ENCODE measurements around the gene CCDC149. TPM values are rescaled to one million over a fixed set of nuclear protein-coding genes. Genes with fewer than 3 reads are reported as not detected.

The CCDC149 gene
- total RNA-seq, 1 experiment from 2014 or later, result 8.9 TPM

DNA sequence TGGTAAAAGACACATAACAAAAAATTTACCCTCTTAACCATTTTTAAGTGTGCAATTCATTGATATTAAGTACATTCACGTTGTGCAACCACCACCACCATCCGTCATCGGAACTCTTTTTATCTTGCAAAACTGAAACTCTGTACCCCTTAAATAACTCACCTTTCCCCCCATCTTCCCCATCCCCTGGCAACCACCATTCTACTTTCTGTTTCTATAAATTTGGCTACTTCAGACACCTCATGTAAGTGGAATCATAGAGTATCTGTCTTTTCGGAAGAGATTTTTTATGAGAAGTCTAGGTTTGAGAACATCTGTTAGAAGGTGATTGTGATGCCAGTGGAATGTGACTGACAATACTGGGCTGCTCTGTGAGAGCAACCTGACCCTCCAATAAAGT lies 39.8 kb upstream of the CCDC149 start:
- no peak for DNase-seq
- Mint-ChIP-seq H3K36me3 (ENCODE audit: insufficient read depth, unreplicated experiment) (no peaks in the 10 kb centered on the region), H3K27me3 (ENCODE audit: unreplicated experiment) (peaks cover 4% of the 10 kb centered on the region), H3K9me3 (ENCODE audit: low read depth, unreplicated experiment) (peaks cover 4% of the 10 kb centered on the region), H3K27ac (ENCODE audit: unreplicated experiment) (no peak overlapping the region), H3K4me1 (ENCODE audit: low read depth, unreplicated experiment) (no peaks in the 10 kb centered on the region), H3K4me3 (ENCODE audit: low read depth, unreplicated experiment) (no peak overlapping the region)
- TF ChIP-seq, protein P1, sequence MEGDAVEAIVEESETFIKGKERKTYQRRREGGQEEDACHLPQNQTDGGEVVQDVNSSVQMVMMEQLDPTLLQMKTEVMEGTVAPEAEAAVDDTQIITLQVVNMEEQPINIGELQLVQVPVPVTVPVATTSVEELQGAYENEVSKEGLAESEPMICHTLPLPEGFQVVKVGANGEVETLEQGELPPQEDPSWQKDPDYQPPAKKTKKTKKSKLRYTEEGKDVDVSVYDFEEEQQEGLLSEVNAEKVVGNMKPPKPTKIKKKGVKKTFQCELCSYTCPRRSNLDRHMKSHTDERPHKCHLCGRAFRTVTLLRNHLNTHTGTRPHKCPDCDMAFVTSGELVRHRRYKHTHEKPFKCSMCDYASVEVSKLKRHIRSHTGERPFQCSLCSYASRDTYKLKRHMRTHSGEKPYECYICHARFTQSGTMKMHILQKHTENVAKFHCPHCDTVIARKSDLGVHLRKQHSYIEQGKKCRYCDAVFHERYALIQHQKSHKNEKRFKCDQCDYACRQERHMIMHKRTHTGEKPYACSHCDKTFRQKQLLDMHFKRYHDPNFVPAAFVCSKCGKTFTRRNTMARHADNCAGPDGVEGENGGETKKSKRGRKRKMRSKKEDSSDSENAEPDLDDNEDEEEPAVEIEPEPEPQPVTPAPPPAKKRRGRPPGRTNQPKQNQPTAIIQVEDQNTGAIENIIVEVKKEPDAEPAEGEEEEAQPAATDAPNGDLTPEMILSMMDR (IDR thresholded peaks at IDR 0.05; ENCODE audit: unreplicated experiment), result no peak
- CTCF ChIA-PET, result no interaction called here
- BruUV-seq (replicated peaks), result no TSS peak
- intact Hi-C loops (cut with micrococcal nuclease; ENCODE audit: unreplicated experiment), result no loop called here

DNA sequence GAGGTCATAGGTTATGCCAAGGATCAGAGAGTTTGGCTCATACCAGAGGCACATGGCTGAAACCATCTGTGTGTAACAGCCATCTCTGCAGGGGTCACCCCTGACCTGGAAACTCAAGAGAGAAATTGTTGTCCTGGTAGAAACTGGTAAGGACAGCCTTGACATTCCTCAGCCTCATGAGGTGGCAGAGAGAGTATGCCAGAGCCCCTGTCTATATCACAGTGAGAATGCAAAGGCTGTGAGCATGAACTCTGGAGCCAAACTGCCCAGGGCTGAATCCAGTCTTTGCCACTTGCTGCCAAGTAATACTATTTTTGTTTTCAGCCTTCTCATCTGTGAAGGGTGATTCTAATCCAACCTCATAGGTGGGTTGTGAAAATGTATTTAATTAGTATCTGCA lies 37.1 kb upstream of the CCDC149 start:
- H3K27me3 Mint-ChIP-seq (ENCODE audit: unreplicated experiment), result peaks cover 13% of the 10 kb centered on the region
- DNase-seq, result no peak
- no TSS peak for BruUV-seq (replicated peaks)
- intact Hi-C loops (cut with micrococcal nuclease; ENCODE audit: unreplicated experiment), result no loop called here
- H3K4me3 Mint-ChIP-seq (ENCODE audit: low read depth, unreplicated experiment), result no peak overlapping the region
- CTCF ChIA-PET, result no interaction called here
- H3K9me3 Mint-ChIP-seq (ENCODE audit: low read depth, unreplicated experiment), result peaks cover 6% of the 10 kb centered on the region
- H3K36me3 Mint-ChIP-seq (ENCODE audit: insufficient read depth, unreplicated experiment), result no peaks in the 10 kb centered on the region
- TF ChIP-seq, protein P1 (IDR thresholded peaks at IDR 0.05; ENCODE audit: unreplicated experiment), result no peak
- no peak overlapping the region for H3K27ac Mint-ChIP-seq (ENCODE audit: unreplicated experiment)
- H3K4me1 Mint-ChIP-seq (ENCODE audit: low read depth, unreplicated experiment), result no peaks in the 10 kb centered on the region

DNA sequence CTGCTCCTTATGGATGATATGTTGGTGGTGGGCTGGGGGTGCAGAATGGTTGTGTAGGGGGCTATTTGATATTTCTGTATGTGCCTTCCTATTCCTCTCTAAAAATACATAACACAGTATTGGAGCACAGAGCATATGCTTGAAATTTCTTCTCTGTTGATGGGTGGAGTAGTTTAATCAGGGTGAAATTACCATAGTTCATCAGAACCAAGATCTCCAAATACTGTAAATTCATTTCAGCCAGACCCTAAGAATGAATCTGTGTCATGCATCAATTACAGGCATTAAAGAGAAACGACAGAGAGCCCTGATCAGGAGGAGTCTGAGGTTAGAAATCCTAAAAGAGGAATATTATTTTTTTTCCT lies 25.1 kb upstream of the CCDC149 start:
- H3K27me3 Mint-ChIP-seq (ENCODE audit: unreplicated experiment), result peaks cover 31% of the 10 kb centered on the region
- H3K27ac Mint-ChIP-seq (ENCODE audit: unreplicated experiment), result no peak overlapping the region
- no peak for DNase-seq
- BruUV-seq (replicated peaks), result no TSS peak
- CTCF ChIA-PET, result no interaction called here
- peaks cover 3% of the 10 kb centered on the region for H3K9me3 Mint-ChIP-seq (ENCODE audit: low read depth, unreplicated experiment)
- intact Hi-C loops (cut with micrococcal nuclease; ENCODE audit: unreplicated experiment), result no loop called here
- H3K36me3 Mint-ChIP-seq (ENCODE audit: insufficient read depth, unreplicated experiment), result no peaks in the 10 kb centered on the region
- H3K4me1 Mint-ChIP-seq (ENCODE audit: low read depth, unreplicated experiment), result no peaks in the 10 kb centered on the region
- TF ChIP-seq, protein P1 (IDR thresholded peaks at IDR 0.05; ENCODE audit: unreplicated experiment), result no peak
- H3K4me3 Mint-ChIP-seq (ENCODE audit: low read depth, unreplicated experiment), result no peak overlapping the region

DNA sequence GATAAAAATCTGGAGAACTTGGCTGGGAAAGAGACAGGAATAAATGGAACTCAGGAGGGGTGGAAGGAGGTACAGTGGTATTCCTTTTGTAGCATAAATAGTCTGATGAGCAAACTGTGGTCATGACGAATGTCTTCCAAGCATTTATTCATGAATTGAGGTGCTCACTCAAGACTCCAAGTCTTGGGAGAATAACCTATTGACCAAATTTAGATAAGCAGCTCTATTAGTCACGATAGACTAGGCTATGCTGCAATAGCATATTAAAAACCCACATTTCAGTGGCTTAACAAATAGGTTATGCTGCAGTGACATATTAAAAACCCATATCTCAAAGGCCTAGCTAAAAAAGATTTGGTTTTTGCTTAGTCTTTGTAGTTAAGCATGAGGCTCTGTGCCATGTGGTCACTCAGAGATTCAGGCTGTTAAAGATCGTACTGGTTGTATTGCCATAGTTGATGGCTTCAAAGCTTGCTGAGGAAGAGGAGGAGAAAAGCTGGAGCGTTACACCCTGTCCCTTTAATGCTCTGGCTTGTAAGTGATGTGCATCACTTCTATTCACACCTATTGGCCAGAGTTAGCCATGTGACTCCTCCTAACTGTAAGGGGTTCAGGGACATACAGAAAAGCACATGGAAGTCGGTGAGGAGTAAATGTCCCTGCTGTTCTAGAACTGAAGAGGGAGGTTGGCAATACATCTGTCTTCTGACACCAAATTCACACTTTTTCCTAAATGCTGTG lies 24.5 kb upstream of the CCDC149 start:
- no peak overlapping the region for H3K4me3 Mint-ChIP-seq (ENCODE audit: low read depth, unreplicated experiment)
- H3K4me1 Mint-ChIP-seq (ENCODE audit: low read depth, unreplicated experiment), result no peaks in the 10 kb centered on the region
- BruUV-seq (replicated peaks), result no TSS peak
- CTCF ChIA-PET, result interaction anchor here (0.6 kb wide), 1 partner anchor 256 kb away, joined by 3 read pairs; no protein-coding TSS in a partner anchor
- peaks cover 31% of the 10 kb centered on the region for H3K27me3 Mint-ChIP-seq (ENCODE audit: unreplicated experiment)
- intact Hi-C loops (cut with micrococcal nuclease; ENCODE audit: unreplicated experiment), result no loop called here
- DNase-seq, result no peak
- TF ChIP-seq, protein P1 (IDR thresholded peaks at IDR 0.05; ENCODE audit: unreplicated experiment), result no peak
- no peak overlapping the region for H3K27ac Mint-ChIP-seq (ENCODE audit: unreplicated experiment)
- H3K9me3 Mint-ChIP-seq (ENCODE audit: low read depth, unreplicated experiment), result peaks cover 3% of the 10 kb centered on the region
- H3K36me3 Mint-ChIP-seq (ENCODE audit: insufficient read depth, unreplicated experiment), result no peaks in the 10 kb centered on the region

All from Calu3 (cell line).